Neural cell (in vitro differentiated cells): Measurements from ENCODE around the gene GALNT2.

Experiments used
- EZH2 ChIP-seq: fragments of 200-600, 300-800 bp; shearing (Covaris generic), sonication (generic); IDR thresholded peaks from 2 replicates; pipeline ENCODE4 v1.6.1; 2014; ENCODE audit warnings: antibody characterized with exemption, low read length, borderline replicate concordance, mild to moderate bottlenecking; ENCODE audit not compliant: insufficient read depth, poor library complexity, severe bottlenecking
- POLR2AphosphoS5 ChIP-seq: IDR thresholded peaks from 2 replicates; pipeline ENCODE4 v1.6.1; 2012
- RAD21 ChIP-seq: fragments of 450-650 bp; conservative IDR thresholded peaks from 2 replicates; pipeline ENCODE4 v1.6.1; 2014; ENCODE audit warnings: antibody characterized with exemption, mild to moderate bottlenecking, moderate library complexity
- TF ChIP-seq, protein P1 (sequence below): fragments of 450-650 bp; IDR thresholded peaks from 2 replicates; pipeline ENCODE4 v1.5.1; 2014; ENCODE audit warnings: antibody characterized with exemption, mild to moderate bottlenecking, moderate library complexity; ENCODE audit not compliant: poor library complexity, severe bottlenecking
- TF ChIP-seq, protein P2 (sequence below): IDR thresholded peaks from 2 replicates; pipeline ENCODE4 v1.6.1; 2012; ENCODE audit warnings: borderline replicate concordance

GRCh38 chr1:230068952-230069684 is 2.1 kb downstream of the GALNT2 start:
- TF ChIP-seq EZH2 (no peak), POLR2AphosphoS5 (no peak), RAD21 (peak; percentile 67)
- TF ChIP-seq, protein P1, sequence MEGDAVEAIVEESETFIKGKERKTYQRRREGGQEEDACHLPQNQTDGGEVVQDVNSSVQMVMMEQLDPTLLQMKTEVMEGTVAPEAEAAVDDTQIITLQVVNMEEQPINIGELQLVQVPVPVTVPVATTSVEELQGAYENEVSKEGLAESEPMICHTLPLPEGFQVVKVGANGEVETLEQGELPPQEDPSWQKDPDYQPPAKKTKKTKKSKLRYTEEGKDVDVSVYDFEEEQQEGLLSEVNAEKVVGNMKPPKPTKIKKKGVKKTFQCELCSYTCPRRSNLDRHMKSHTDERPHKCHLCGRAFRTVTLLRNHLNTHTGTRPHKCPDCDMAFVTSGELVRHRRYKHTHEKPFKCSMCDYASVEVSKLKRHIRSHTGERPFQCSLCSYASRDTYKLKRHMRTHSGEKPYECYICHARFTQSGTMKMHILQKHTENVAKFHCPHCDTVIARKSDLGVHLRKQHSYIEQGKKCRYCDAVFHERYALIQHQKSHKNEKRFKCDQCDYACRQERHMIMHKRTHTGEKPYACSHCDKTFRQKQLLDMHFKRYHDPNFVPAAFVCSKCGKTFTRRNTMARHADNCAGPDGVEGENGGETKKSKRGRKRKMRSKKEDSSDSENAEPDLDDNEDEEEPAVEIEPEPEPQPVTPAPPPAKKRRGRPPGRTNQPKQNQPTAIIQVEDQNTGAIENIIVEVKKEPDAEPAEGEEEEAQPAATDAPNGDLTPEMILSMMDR, result peak; percentile 58
- TF ChIP-seq, protein P2, sequence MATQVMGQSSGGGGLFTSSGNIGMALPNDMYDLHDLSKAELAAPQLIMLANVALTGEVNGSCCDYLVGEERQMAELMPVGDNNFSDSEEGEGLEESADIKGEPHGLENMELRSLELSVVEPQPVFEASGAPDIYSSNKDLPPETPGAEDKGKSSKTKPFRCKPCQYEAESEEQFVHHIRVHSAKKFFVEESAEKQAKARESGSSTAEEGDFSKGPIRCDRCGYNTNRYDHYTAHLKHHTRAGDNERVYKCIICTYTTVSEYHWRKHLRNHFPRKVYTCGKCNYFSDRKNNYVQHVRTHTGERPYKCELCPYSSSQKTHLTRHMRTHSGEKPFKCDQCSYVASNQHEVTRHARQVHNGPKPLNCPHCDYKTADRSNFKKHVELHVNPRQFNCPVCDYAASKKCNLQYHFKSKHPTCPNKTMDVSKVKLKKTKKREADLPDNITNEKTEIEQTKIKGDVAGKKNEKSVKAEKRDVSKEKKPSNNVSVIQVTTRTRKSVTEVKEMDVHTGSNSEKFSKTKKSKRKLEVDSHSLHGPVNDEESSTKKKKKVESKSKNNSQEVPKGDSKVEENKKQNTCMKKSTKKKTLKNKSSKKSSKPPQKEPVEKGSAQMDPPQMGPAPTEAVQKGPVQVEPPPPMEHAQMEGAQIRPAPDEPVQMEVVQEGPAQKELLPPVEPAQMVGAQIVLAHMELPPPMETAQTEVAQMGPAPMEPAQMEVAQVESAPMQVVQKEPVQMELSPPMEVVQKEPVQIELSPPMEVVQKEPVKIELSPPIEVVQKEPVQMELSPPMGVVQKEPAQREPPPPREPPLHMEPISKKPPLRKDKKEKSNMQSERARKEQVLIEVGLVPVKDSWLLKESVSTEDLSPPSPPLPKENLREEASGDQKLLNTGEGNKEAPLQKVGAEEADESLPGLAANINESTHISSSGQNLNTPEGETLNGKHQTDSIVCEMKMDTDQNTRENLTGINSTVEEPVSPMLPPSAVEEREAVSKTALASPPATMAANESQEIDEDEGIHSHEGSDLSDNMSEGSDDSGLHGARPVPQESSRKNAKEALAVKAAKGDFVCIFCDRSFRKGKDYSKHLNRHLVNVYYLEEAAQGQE, result no peak
